ENCODE data around the gene LRP1.

GRCh38 chr12:57164966-57165625 lies 36.8 kb downstream of the LRP1 start:
- no peak for TF ChIP-seq CTCF (IDR thresholded peaks at IDR 0.05; ENCODE audit: low read length)
- no peak for TF ChIP-seq EZH2 (optimal IDR thresholded peaks at IDR 0.05; ENCODE audit: low read depth, low read length)
- no peak for TF ChIP-seq EZH2phosphoT487 (IDR thresholded peaks at IDR 0.05; ENCODE audit: low read length)

Data from MM.1S (cell line).